GM18519 (cell line): ENCODE measurements around the gene LILRB2.
"Not testable (repeated sequence)": the region's sequence is repeated elsewhere in the genome, so short reads cannot be mapped to it uniquely, and the experiment has no call there.

ENCODE experiments used
- ATAC-seq: cut with Tn5 transposase; IDR thresholded peaks from one replicate; pipeline ENCODE4 v1.9.1; 2021; ENCODE audit warnings: mild to moderate bottlenecking, moderate library complexity; ENCODE audit not compliant: unreplicated experiment, low FRiP score

The LILRB2 gene

GRCh38 chr19:54281007-54281728, at the start of gene LILRB2:
Gene LILRB2, minus strand, starts transcription at chr19:54281110. Its CDS starts 614 bp downstream, at chr19:54280496.
- no peak for ATAC-seq

GRCh38 chr19:54329476-54330165, 48.7 kb upstream of the LILRB2 start:
- ATAC-seq = no peak

- ATAC-seq = not testable (repeated sequence)
Measured at GRCh38 chr19:54328781-54329180, 47.9 kb upstream of the LILRB2 start.

GRCh38 chr19:54325631-54326030, 44.7 kb upstream of the LILRB2 start:
- no peak for ATAC-seq

GRCh38 chr19:54325194-54325621, 44.3 kb upstream of the LILRB2 start:
- ATAC-seq = no peak

GRCh38 chr19:54324071-54324470, 43.2 kb upstream of the LILRB2 start:
- ATAC-seq = no peak

- not testable (repeated sequence) for ATAC-seq
Measured at GRCh38 chr19:54322934-54323333, 42.0 kb upstream of the LILRB2 start.

- ATAC-seq = not testable (repeated sequence)
Measured at GRCh38 chr19:54322295-54322694, 41.4 kb upstream of the LILRB2 start.

- ATAC-seq = no peak
Measured at GRCh38 chr19:54319892-54320670, 39.2 kb upstream of the LILRB2 start.

- no peak for ATAC-seq
Measured at GRCh38 chr19:54319049-54319448, 38.1 kb upstream of the LILRB2 start.

GRCh38 chr19:54317965-54318240, 37.0 kb upstream of the LILRB2 start:
- ATAC-seq = no peak

GRCh38 chr19:54317108-54317964, 36.4 kb upstream of the LILRB2 start:
- ATAC-seq = no peak

- ATAC-seq = no peak
Measured at GRCh38 chr19:54316746-54317107, 35.8 kb upstream of the LILRB2 start.

- ATAC-seq = no peak
Measured at GRCh38 chr19:54315956-54316355, 35.0 kb upstream of the LILRB2 start.

- no peak for ATAC-seq
Measured at GRCh38 chr19:54312436-54313377, 31.8 kb upstream of the LILRB2 start, which contains the start of gene LILRA5. Gene LILRA5, minus strand, starts transcription at chr19:54313166. Its CDS starts 147 bp downstream, at chr19:54313019.

- no peak for ATAC-seq
Measured at GRCh38 chr19:54312011-54312410, 31.1 kb upstream of the LILRB2 start.

- ATAC-seq = no peak
Measured at GRCh38 chr19:54311486-54311885, 30.6 kb upstream of the LILRB2 start.

GRCh38 chr19:54310543-54310942, 29.6 kb upstream of the LILRB2 start:
- ATAC-seq = no peak

- no peak for ATAC-seq
Measured at GRCh38 chr19:54309811-54310210, 28.9 kb upstream of the LILRB2 start.
